Measurements from ENCODE around the gene TCF3. TPM values are rescaled to one million over a fixed set of nuclear protein-coding genes. Genes with fewer than 3 reads are reported as not detected.
"Not testable (repeated sequence)": the region's sequence is repeated elsewhere in the genome, so short reads cannot be mapped to it uniquely, and the experiment has no call there.

Gene TCF3
- total RNA-seq, 1 experiment from 2014 or later, result 208 TPM

DNA sequence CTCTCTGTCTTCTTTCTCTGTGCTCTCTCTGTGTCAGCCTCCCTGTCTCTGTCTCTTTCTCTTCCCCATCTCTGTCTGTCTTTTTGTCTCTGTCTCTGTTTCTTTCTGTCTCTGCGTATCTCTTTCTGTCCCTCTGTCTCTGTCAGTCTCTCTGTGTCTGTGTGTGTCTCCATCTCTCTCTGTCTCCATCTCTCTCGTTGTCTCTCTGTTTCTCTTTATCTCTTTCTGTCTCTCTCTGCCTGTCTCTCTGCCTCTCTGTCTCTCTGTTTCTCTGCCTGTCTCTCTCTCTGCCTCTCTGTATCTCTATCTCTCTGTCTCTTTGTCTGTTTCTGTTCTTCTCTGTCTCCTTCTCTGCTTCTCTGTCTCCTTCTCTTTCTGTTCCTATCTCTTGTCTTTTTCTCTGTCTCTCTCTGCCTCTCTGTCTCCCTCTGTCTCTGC is 15.7 kb upstream of the TCF3 start (continued):
- TF ChIP-seq RAD21 (IDR thresholded peaks at IDR 0.05; ENCODE audit: low read depth), result no peak
- no peak for TF ChIP-seq CBX3 (IDR thresholded peaks at IDR 0.05; ENCODE audit: low read depth)
- TF ChIP-seq EGR1 (IDR thresholded peaks at IDR 0.05; ENCODE audit: low read depth), result no peak
- TF ChIP-seq POLR2A (IDR thresholded peaks at IDR 0.05; ENCODE audit: borderline replicate concordance, extremely low read depth, insufficient read depth, insufficient read length), result no peak

DNA sequence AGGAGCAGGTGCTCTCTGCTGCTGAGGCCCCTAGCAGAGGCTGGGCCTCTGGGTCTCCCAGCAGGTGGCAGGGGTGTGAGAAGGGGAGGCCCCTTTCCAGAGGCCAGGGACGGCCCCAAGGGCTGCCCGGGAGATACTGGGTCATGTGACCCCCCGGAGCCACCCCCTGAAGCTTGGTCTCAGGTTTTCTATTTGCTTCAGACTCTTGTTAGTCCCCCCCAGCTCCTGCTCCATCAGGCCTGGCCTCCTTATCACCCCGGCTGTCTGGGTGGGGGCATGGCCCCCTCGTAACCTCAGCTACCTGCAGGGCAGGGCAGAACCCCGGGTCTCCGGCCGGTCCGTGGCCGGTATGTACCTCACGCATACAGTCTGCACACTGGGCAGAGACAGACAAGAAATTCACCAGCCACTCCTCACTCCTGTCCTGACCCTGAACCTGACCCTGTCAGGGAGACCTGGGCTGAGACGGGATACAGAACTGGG is 13.2 kb upstream of the TCF3 start:
- no peak overlapping the region for H3K4me3 ChIP-seq (replicated peaks in 1 of 2; ENCODE audit: low read depth in 1 of 2, low read length in 2 of 2)
- H3K27me3 ChIP-seq (ENCODE audit: insufficient read depth, low read length), result no peaks in the 10 kb centered on the region
- ChIA-PET RAD21 (ENCODE audit: low non-redundant PET in 1 of 2, low total read pairs in 2 of 2, uncharacterized antibody in 2 of 2, unreplicated experiment in 2 of 2) (no interaction called here), POLR2A (no interaction called here), CTCF (no interaction called here)
- ATAC-seq (peak; percentile 43), DNase-seq (ENCODE audit: low read depth, low spot score) (no peak)
- BruUV-seq (replicated peaks), result no TSS peak
- H3K9ac ChIP-seq (ENCODE audit: low read length), result no peak overlapping the region
- H3K9me2 ChIP-seq (ENCODE audit: insufficient read depth), result no peaks in the 10 kb centered on the region
- H3K36me3 ChIP-seq (ENCODE audit: control insufficient read depth in 1 of 2, insufficient read depth in 2 of 2, low read length in 2 of 2), result no peaks in the 10 kb centered on the region
- no peaks in the 10 kb centered on the region for H3K79me2 ChIP-seq (ENCODE audit: insufficient read depth, low read length)
- no peak overlapping the region for H3K4me2 ChIP-seq (ENCODE audit: low read length)
- H3K9me3 ChIP-seq (ENCODE audit: control insufficient read depth in 1 of 2, insufficient read depth in 1 of 2, low read depth in 1 of 2, low read length in 2 of 2), result no peaks in the 10 kb centered on the region
- intact Hi-C loops (cut with micrococcal nuclease), result no loop called here
- H3K4me1 ChIP-seq (ENCODE audit: control insufficient read depth in 1 of 2, insufficient read depth in 2 of 2, low read length in 2 of 2), result peaks cover 3 to 6% of the 10 kb centered on the region in 2 experiments; a peak in 2 of 4 replicates
- no peaks in the 10 kb centered on the region for H4K20me1 ChIP-seq (ENCODE audit: insufficient read depth)
- TF ChIP-seq SP1 (IDR thresholded peaks at IDR 0.05; ENCODE audit: low read depth), result no peak
- no peak for TF ChIP-seq YY1 (IDR thresholded peaks at IDR 0.05; ENCODE audit: extremely low read depth, insufficient replicate concordance, low read depth, low read length)
- TF ChIP-seq POLR2AphosphoS5 (IDR thresholded peaks at IDR 0.05; ENCODE audit: low read depth, low read length), result no peak
- H3K27ac ChIP-seq (ENCODE audit: low read depth, low read length), result no peak overlapping the region
- H2AFZ ChIP-seq (ENCODE audit: low read depth, low read length, poor library complexity, severe bottlenecking), result no peak overlapping the region

DNA sequence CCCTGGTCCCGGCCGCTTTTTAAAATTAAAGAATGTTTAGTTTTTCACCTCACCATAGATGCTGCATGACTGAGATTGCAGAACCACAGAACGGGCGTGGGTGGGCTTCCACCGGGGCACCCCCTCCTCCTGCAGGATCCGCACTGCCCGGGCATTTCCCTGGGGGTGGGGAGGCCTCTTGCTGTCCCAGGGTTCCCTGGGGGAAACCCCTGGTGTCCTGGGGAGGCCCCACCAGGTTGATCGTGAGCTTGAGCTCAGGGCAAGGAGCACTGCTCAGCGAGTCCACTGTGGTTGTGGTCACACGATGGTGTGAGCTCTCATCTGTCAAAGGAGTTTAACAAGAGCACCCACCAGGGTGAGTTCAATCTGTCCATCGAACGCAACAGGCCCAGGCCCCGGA is 11.4 kb upstream of the TCF3 start:
- ATAC-seq (no peak), DNase-seq (ENCODE audit: low read depth, low spot score) (no peak)
- Histone ChIP-seq H3K4me3 (replicated peaks in 1 of 2; ENCODE audit: low read depth in 1 of 2, low read length in 2 of 2) (no peak overlapping the region), H4K20me1 (ENCODE audit: insufficient read depth) (no peaks in the 10 kb centered on the region), H3K27ac (ENCODE audit: low read depth, low read length) (no peak overlapping the region), H3K9me2 (ENCODE audit: insufficient read depth) (no peaks in the 10 kb centered on the region), H3K4me1 (ENCODE audit: control insufficient read depth in 1 of 2, insufficient read depth in 2 of 2, low read length in 2 of 2) (peaks cover 3 to 6% of the 10 kb centered on the region in 2 experiments; a peak in 2 of 4 replicates), H3K4me2 (ENCODE audit: low read length) (no peak overlapping the region), H3K9ac (ENCODE audit: low read length) (no peak overlapping the region), H3K9me3 (ENCODE audit: control insufficient read depth in 1 of 2, insufficient read depth in 1 of 2, low read depth in 1 of 2, low read length in 2 of 2) (no peaks in the 10 kb centered on the region), H2AFZ (ENCODE audit: low read depth, low read length, poor library complexity, severe bottlenecking) (no peak overlapping the region), H3K36me3 (ENCODE audit: control insufficient read depth in 1 of 2, insufficient read depth in 2 of 2, low read length in 2 of 2) (no peaks in the 10 kb centered on the region), H3K27me3 (ENCODE audit: insufficient read depth, low read length) (no peaks in the 10 kb centered on the region), H3K79me2 (ENCODE audit: insufficient read depth, low read length) (no peaks in the 10 kb centered on the region)
- TF ChIP-seq, protein P1, sequence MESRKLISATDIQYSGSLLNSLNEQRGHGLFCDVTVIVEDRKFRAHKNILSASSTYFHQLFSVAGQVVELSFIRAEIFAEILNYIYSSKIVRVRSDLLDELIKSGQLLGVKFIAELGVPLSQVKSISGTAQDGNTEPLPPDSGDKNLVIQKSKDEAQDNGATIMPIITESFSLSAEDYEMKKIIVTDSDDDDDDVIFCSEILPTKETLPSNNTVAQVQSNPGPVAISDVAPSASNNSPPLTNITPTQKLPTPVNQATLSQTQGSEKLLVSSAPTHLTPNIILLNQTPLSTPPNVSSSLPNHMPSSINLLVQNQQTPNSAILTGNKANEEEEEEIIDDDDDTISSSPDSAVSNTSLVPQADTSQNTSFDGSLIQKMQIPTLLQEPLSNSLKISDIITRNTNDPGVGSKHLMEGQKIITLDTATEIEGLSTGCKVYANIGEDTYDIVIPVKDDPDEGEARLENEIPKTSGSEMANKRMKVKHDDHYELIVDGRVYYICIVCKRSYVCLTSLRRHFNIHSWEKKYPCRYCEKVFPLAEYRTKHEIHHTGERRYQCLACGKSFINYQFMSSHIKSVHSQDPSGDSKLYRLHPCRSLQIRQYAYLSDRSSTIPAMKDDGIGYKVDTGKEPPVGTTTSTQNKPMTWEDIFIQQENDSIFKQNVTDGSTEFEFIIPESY (IDR thresholded peaks at IDR 0.05; ENCODE audit: extremely low read depth, insufficient replicate concordance, low read length), result no peak
- TF ChIP-seq TCF7L2 (IDR thresholded peaks at IDR 0.05; ENCODE audit: borderline replicate concordance, extremely low read depth, insufficient read depth, insufficient read length) (no peak), CBX3 (IDR thresholded peaks at IDR 0.05; ENCODE audit: low read depth) (no peak), POLR2AphosphoS5 (IDR thresholded peaks at IDR 0.05; ENCODE audit: low read depth, low read length) (no peak), ZNF274 (IDR thresholded peaks at IDR 0.05; ENCODE audit: low read depth, low read length) (no peak), FOSL1 (IDR thresholded peaks at IDR 0.05; ENCODE audit: low read depth) (no peak)
- no TSS peak for BruUV-seq (replicated peaks)
- intact Hi-C loops (cut with micrococcal nuclease), result no loop called here
- POLR2A ChIA-PET, result no interaction called here
- CTCF ChIA-PET, result interaction anchor here (1.2 kb wide), 1 partner anchor 9 kb away, joined by 3 read pairs; no protein-coding TSS in a partner anchor
- RAD21 ChIA-PET (ENCODE audit: low non-redundant PET in 1 of 2, low total read pairs in 2 of 2, uncharacterized antibody in 2 of 2, unreplicated experiment in 2 of 2), result no interaction called here

DNA sequence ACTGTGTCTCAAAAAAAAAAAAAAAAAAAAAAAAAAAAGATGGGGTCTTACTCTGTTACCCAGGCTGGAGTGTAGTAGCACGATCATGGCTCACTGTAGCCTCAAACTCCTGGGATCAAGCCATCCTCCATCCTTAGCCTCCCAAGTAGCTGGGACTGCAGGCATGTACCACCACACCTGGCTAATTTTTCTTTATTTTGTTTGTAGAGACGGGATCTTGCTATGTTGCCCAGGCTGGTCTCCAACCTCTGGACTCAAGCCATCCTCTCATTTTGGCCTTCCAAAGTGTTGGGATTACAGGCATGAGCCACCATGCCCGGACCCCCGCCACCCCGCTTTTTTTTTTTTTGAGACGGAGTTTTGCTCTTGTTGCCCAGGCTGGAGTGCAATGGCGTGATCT is 10.8 kb upstream of the TCF3 start:
- H2AFZ ChIP-seq (ENCODE audit: low read depth, low read length, poor library complexity, severe bottlenecking); POLR2A ChIA-PET; intact Hi-C loops (cut with micrococcal nuclease): not testable (repeated sequence)

More for the DNA sequence above, 10.8 kb upstream of the TCF3 start:
- H3K27ac ChIP-seq (ENCODE audit: low read depth, low read length); H3K79me2 ChIP-seq (ENCODE audit: insufficient read depth, low read length); H3K4me2 ChIP-seq (ENCODE audit: low read length); H3K9ac ChIP-seq (ENCODE audit: low read length); H4K20me1 ChIP-seq (ENCODE audit: insufficient read depth); H3K4me1 ChIP-seq (ENCODE audit: control insufficient read depth in 1 of 2, insufficient read depth in 2 of 2, low read length in 2 of 2); DNase-seq (ENCODE audit: low read depth, low spot score); ATAC-seq; H3K4me3 ChIP-seq (replicated peaks in 1 of 2; ENCODE audit: low read depth in 1 of 2, low read length in 2 of 2); H3K9me3 ChIP-seq (ENCODE audit: control insufficient read depth in 1 of 2, insufficient read depth in 1 of 2, low read depth in 1 of 2, low read length in 2 of 2); BruUV-seq (replicated peaks); H3K9me2 ChIP-seq (ENCODE audit: insufficient read depth); RAD21 ChIA-PET (ENCODE audit: low non-redundant PET in 1 of 2, low total read pairs in 2 of 2, uncharacterized antibody in 2 of 2, unreplicated experiment in 2 of 2); H3K36me3 ChIP-seq (ENCODE audit: control insufficient read depth in 1 of 2, insufficient read depth in 2 of 2, low read length in 2 of 2); H3K27me3 ChIP-seq (ENCODE audit: insufficient read depth, low read length): not testable (repeated sequence)
- CTCF ChIA-PET, result interaction anchor here (0.7 to 1.2 kb wide), 2 partner anchors 9 to 148 kb away, joined by 3 to 5 read pairs; no protein-coding TSS in a partner anchor

Measured in HCT116 (cell line).